Stimulated activated CD4-positive, alpha-beta T cell treated with anti-CD3 and anti-CD28 coated beads, TNF-alpha, amount 100 ng/mL, for 48 hours (primary cell): Measurements from ENCODE around the gene TTLL12.

ENCODE experiments used
- DNase-seq, 3 donors: peaks; one replicate each; pipeline ENCODE4 v3.0.0-alpha.2; 2020; ENCODE audit warnings: low read depth in 3 of 3

TTLL12 gene

DNA sequence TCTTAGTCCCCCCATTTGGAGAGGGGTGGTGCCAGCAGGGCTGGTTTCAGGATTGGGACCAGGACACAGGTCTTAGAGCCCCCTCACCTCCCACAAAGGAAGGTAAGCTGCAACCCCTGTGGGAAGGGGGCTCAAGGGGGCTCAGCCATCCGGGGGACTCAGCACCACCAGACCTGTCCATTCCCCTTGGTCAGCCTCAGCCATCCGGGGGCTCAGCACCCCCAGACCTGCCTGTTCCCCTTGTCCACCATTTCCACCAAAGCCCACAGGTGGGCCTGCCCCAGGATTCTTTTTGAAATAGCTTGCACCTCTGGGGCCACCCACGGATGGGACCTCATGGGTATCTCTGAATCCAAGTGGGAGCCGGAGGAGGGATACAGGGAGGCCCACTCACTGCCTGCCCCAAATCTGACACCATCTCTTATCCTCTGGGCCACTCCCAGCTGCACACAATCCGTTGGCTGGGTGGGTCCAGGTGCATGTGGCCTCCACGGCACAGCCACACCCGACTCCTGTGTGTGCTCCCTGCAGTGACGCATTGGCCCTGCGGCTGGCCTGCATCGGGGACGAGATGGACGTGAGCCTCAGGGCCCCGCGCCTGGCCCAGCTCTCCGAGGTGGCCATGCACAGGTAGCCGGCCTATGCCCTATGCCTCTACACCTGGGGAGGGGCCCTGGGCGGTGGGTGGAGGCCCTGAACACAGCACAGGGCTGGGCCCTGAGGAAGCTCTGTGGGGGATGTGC is 59.6 kb downstream of the TTLL12 start:
- DNase-seq: no peak

DNA sequence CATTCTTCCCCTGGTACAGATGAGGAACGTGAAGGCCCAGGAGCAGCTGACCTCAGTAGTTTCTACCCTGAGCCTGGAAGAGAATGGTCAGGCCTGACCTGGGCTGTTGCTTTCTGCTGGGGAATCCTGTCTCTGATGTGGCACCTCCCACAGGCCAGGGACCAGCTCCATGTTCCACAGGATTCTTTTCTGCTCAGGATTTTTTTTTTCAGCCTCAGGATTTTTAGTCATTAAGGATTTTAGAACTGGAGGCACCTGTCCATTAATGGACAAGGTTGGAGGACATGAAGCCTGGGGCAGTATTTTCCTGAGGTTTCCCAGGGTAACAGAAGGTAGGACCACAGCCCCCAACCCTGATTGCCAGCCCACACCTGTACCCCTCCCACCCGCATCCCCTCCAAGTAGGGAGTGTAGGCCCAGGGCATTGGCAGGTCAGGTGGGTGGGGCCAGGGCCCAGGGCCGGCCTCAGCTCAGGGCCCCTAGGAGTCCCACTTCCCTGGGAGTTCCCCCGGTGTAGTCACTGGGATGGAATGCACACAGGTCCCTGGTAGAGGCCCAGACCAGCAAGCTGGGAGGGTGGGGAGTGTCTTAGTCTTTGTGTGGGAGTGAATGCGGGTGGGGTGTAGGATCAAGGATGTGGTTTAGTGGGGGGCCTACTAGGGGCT is 60.3 kb downstream of the TTLL12 start:
- DNase-seq: no peak

DNA sequence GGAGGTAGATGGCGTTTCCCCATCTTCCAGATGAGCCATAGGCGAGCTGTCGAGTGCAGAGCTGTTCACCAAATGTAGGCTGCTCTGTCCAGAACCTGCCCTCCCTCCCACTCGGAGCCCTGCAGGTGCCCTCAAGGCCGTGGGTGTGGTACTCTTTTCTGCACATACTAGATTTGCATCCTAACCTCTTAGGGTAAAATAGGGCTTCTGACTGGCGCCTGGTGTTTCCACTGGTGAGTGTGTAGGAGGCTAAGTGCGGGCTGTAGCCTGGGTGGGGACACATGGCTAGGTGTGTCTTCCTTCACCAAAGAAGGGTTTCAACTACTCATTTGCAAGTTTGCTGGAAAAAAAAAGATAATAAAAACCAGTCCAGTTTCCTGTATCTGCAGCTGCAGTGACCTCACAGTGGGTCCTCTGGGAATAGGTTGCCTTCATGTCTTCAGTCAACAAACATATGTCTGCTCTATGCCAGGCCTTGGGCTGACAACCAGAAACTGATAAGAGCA is 67.9 kb downstream of the TTLL12 start:
- DNase-seq: no peak

DNA sequence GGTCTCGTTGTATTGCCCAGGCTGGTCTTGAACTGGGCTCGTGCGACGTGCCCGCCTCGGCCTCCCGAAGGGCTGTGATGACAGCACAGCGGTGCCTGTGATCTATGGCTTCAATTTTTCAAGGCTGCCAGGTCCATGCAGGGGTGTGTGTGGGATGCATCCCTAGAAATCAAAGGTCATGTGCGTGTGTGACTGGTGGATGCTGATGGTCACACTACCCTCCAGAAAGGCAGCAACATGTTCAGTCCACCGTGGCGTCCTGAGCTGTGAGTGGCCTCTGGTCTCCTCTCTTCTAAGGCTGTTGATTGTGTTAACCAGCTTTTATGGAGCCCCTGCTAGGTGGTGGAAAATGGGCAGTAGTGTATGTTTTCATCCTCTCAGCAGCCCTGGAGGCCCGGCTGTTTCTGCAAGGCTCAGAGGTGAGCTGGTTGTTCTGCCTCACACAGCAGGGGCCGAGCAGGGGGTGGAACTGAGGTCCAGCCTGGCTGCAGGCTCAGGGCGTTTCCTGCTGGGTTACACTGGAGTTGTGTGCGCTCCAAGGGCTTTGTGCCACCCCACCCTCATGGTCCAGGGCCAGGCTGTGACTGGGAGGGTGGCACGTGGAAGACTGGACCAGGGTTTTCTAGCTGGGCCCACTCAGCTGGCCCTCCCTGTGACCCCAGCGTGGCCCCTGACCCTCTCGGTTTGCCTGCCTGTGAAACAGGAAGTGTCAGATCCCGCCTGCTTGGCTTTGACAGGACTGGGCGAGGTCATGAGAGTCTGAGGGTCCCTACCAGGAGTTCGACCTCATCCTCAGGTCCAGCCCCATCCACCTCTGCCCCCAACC is 68.7 kb downstream of the TTLL12 start:
- no peak for DNase-seq

DNA sequence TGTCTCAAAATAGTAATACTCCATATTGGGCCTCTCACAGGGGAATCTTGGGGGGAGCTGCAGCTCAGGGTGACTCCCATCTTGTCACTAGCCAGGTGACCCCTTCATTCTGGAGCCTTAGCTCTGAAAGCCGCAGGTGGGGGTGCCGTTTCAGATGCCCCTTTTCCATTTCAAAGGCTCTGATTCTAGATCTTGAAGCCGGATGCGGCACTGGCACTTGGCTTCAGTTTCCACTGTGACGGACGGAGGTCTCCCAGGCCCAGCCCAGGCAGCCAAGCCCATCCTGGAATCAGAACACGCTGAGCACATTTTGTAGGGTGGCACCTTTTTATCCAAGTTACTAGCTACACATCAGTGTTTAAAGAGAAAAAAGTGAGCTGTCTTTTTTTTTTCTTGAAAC is 70.0 kb downstream of the TTLL12 start:
- DNase-seq: no peak
